Keratinocyte (primary cell): ENCODE data around the gene SCFD1. TPM values are rescaled to one million over a fixed set of nuclear protein-coding genes. Genes with fewer than 3 reads are reported as not detected.

ENCODE experiments used
- DNase-seq: peaks from one replicate; pipeline ENCODE4 v3.0.0-alpha.2; 2011; ENCODE audit warnings: low read depth, missing footprints, low spot score
- FAIRE-seq: peaks from 2 replicates; lab custom pipeline; 2011; peaks lifted over from hg19 to GRCh38; lab: Jason Lieb, UNC
- H2AFZ ChIP-seq: 2 replicates; pipeline ENCODE4 v1.6.0; 2012; ENCODE audit warnings: low read length, control low read depth, inconsistent platforms; ENCODE audit not compliant: control insufficient read depth
- H3K27ac ChIP-seq: 2 replicates; pipeline ENCODE4 v1.5.1; 2011; ENCODE audit warnings: low read length; ENCODE audit not compliant: control insufficient read depth, insufficient read depth
- H3K27me3 ChIP-seq: 3 replicates; pipeline ENCODE4 v1.6.0; 2011; ENCODE audit warnings: low read length; ENCODE audit not compliant: control insufficient read depth, insufficient read depth; ENCODE audit errors: extremely low read depth
- H3K36me3 ChIP-seq, 2 experiments: 2 replicates in 1 of 2; 3 replicates in 1 of 2; pipeline ENCODE4 v1.5.1; 2011; ENCODE audit warnings: low read length in 2 of 2, mild to moderate bottlenecking in 1 of 2; ENCODE audit not compliant: control insufficient read depth in 2 of 2, insufficient read depth in 2 of 2; ENCODE audit errors: extremely low read depth in 1 of 2
- H3K4me1 ChIP-seq: 3 replicates; pipeline ENCODE4 v1.5.1; 2011; ENCODE audit warnings: low read length; ENCODE audit not compliant: control insufficient read depth, insufficient read depth; ENCODE audit errors: extremely low read depth
- H3K4me2 ChIP-seq: 3 replicates; pipeline ENCODE4 v1.6.0; 2011; ENCODE audit warnings: low read depth, low read length; ENCODE audit not compliant: control insufficient read depth, insufficient read depth; ENCODE audit errors: extremely low read depth
- H3K4me3 ChIP-seq, 3 experiments: fragments of 200-600 bp in 1 of 3; sonication (generic) in 1 of 3; 2 replicates in 2 of 3; 3 replicates in 1 of 3; pipeline ENCODE4 v1.5.1; 2011 to 2016; ENCODE audit warnings: low read length in 3 of 3, mild to moderate bottlenecking in 3 of 3, control low read depth in 2 of 3, inconsistent platforms in 1 of 3, low read depth in 1 of 3, mixed read lengths in 1 of 3, mixed run types in 1 of 3, moderate library complexity in 1 of 3; ENCODE audit not compliant: control insufficient read depth in 2 of 3, insufficient read depth in 2 of 3; ENCODE audit errors: extremely low read depth in 1 of 3
- H3K79me2 ChIP-seq: 2 replicates; pipeline ENCODE4 v1.6.0; 2012; ENCODE audit warnings: low read length; ENCODE audit not compliant: control insufficient read depth, insufficient read depth
- H3K9ac ChIP-seq: 3 replicates; pipeline ENCODE4 v1.6.0; 2011; ENCODE audit warnings: low read length; ENCODE audit not compliant: control insufficient read depth, insufficient read depth; ENCODE audit errors: extremely low read depth
- H3K9me1 ChIP-seq: 3 replicates; pipeline ENCODE4 v1.6.0; 2011; ENCODE audit warnings: low read length; ENCODE audit not compliant: control insufficient read depth, insufficient read depth; ENCODE audit errors: extremely low read depth
- H3K9me3 ChIP-seq: 2 replicates; pipeline ENCODE4 v1.5.1; 2012; ENCODE audit warnings: low read depth, low read length; ENCODE audit not compliant: control insufficient read depth
- H4K20me1 ChIP-seq: 3 replicates; pipeline ENCODE4 v1.6.0; 2011; ENCODE audit warnings: low read length; ENCODE audit not compliant: control insufficient read depth, insufficient read depth; ENCODE audit errors: extremely low read depth
- CTCF ChIP-seq, 3 experiments: IDR thresholded peaks in 1 of 3; conservative IDR thresholded peaks in 1 of 3; optimal IDR thresholded peaks in 1 of 3; 2 replicates in 2 of 3; 3 replicates in 1 of 3; pipeline versions ENCODE3 to v1.5.1; 2011; ENCODE audit warnings: low read length in 3 of 3, mild to moderate bottlenecking in 3 of 3, moderate library complexity in 2 of 3, control low read depth in 1 of 3, inconsistent platforms in 1 of 3; ENCODE audit not compliant: insufficient read depth in 2 of 3; ENCODE audit errors: extremely low read depth in 1 of 3
- EZH2 ChIP-seq: IDR thresholded peaks from one replicate; pipeline ENCODE4 v1.6.1; 2012; ENCODE audit warnings: inconsistent platforms, mild to moderate bottlenecking, low read length, moderate library complexity
- dilution Hi-C: fragments of 300-500 bp; cut with MboI; formaldehyde crosslinking; loops from one replicate; pipeline ENCODE4 v1.7.0; 2020; ENCODE audit warnings: low sequenced_read_pairs; ENCODE audit not compliant: extremely low pct_ligation_motif_present
- polyA plus RNA-seq, 5 experiments: library from polyadenylated mRNA; depleted of rRNA in 3 of 5; stranded (reverse) in 3 of 5; stranded (forward) in 1 of 5; unstranded in 1 of 5; fragments of >200 nt; gene quantifications; 1 replicate in 1 of 5; 2 replicates in 3 of 5; 3 replicates in 1 of 5; pipeline versions ENCODE4 v1.2.1 to v1.2.3, GENCODE V29; 2011 to 2012; ENCODE audit warnings: missing spikeins in 2 of 5, low read depth in 1 of 5, low replicate concordance in 1 of 5

SCFD1 gene
- polyA plus RNA-seq, 1 donor (not counting 4 experiments of a cell fraction or from before 2014, with no cell fraction given) = 100 TPM

- no peaks in the 10 kb centered on the region for H3K9me1 ChIP-seq
- dilution Hi-C loops = no loop called here
- no peaks in the 10 kb centered on the region for H4K20me1 ChIP-seq
- no peaks in the 10 kb centered on the region for H3K4me1 ChIP-seq
- FAIRE-seq = no peak
- H3K4me2 ChIP-seq = no peak overlapping the region
- TF ChIP-seq EZH2 (no peak), CTCF (optimal IDR thresholded peaks at IDR 0.05 in 1 of 3, IDR thresholded peaks at IDR 0.05 in 1 of 3, conservative IDR thresholded peaks at IDR 0.05 in 1 of 3; ENCODE audit: extremely low read depth in 1 of 3, insufficient read depth in 2 of 3, low read length in 3 of 3) (no peak)
- no peaks in the 10 kb centered on the region for H3K9me3 ChIP-seq
- no peaks in the 10 kb centered on the region for H3K79me2 ChIP-seq
- DNase-seq = no peak
- no peak overlapping the region for H3K27ac ChIP-seq
- no peak overlapping the region for H3K9ac ChIP-seq
- peaks cover 5 to 8% of the 10 kb centered on the region in 2 experiments for H3K36me3 ChIP-seq
- no peaks in the 10 kb centered on the region for H3K27me3 ChIP-seq
- H2AFZ ChIP-seq = no peak overlapping the region
- no peak overlapping the region for H3K4me3 ChIP-seq
These were observed 47.5 kb downstream of the SCFD1 start for GRCh38 chr14:30669594-30669993.

GRCh38 chr14:30673071-30673470, 51.0 kb downstream of the SCFD1 start:
- no peaks in the 10 kb centered on the region for H3K9me1 ChIP-seq
- no peaks in the 10 kb centered on the region for H4K20me1 ChIP-seq
- dilution Hi-C loops = no loop called here
- H3K27ac ChIP-seq = no peak overlapping the region
- TF ChIP-seq CTCF (optimal IDR thresholded peaks at IDR 0.05 in 1 of 3, IDR thresholded peaks at IDR 0.05 in 1 of 3, conservative IDR thresholded peaks at IDR 0.05 in 1 of 3; ENCODE audit: extremely low read depth in 1 of 3, insufficient read depth in 2 of 3, low read length in 3 of 3) = no peak
- no peak for TF ChIP-seq EZH2
- no peak for FAIRE-seq
- H3K27me3 ChIP-seq = no peaks in the 10 kb centered on the region
- peaks cover 5 to 8% of the 10 kb centered on the region in 2 experiments for H3K36me3 ChIP-seq
- DNase-seq = no peak
- H3K4me1 ChIP-seq = no peaks in the 10 kb centered on the region
- no peak overlapping the region for H3K4me2 ChIP-seq
- H3K4me3 ChIP-seq = no peak overlapping the region
- no peak overlapping the region for H2AFZ ChIP-seq
- no peaks in the 10 kb centered on the region for H3K79me2 ChIP-seq
- H3K9me3 ChIP-seq = no peaks in the 10 kb centered on the region
- H3K9ac ChIP-seq = no peak overlapping the region
